IPS-NIHi11 (cell line): ENCODE measurements around the gene FAM120A.

Source experiments
- DNase-seq: peaks from one replicate; pipeline ENCODE4 v3.0.0; 2012; ENCODE audit warnings: mixed read lengths, low spot score

Gene FAM120A

GRCh38 chr9:93595861-93596365 lies 144.4 kb downstream of the FAM120A start:
- DNase-seq, result no peak

- no peak for DNase-seq
Measured at GRCh38 chr9:93596399-93596798, 144.9 kb downstream of the FAM120A start.

GRCh38 chr9:93597142-93597706 lies 145.7 kb downstream of the FAM120A start:
- DNase-seq, result no peak

- DNase-seq, result no peak
Measured at GRCh38 chr9:93597871-93598646, 146.6 kb downstream of the FAM120A start.

GRCh38 chr9:93598647-93599241 lies 147.3 kb downstream of the FAM120A start:
- no peak for DNase-seq

GRCh38 chr9:93599571-93600403 lies 148.3 kb downstream of the FAM120A start:
- DNase-seq, result no peak

GRCh38 chr9:93600504-93600903 lies 149.0 kb downstream of the FAM120A start:
- no peak for DNase-seq

GRCh38 chr9:93601063-93601462 lies 149.6 kb downstream of the FAM120A start:
- DNase-seq, result no peak

- DNase-seq, result no peak
Measured at GRCh38 chr9:93601666-93602065, 150.2 kb downstream of the FAM120A start.

- DNase-seq, result no peak
Measured at GRCh38 chr9:93603011-93603410, 151.5 kb downstream of the FAM120A start.

GRCh38 chr9:93603906-93604326 lies 152.4 kb downstream of the FAM120A start:
- DNase-seq, result no peak

- DNase-seq, result no peak
Measured at GRCh38 chr9:93606187-93606586, 154.7 kb downstream of the FAM120A start.

- no peak for DNase-seq
Measured at GRCh38 chr9:93610206-93610605, 158.7 kb downstream of the FAM120A start.

- no peak for DNase-seq
Measured at GRCh38 chr9:93612052-93612795, 160.7 kb downstream of the FAM120A start.

GRCh38 chr9:93612796-93613154 lies 161.3 kb downstream of the FAM120A start:
- DNase-seq, result no peak

GRCh38 chr9:93613174-93613573 lies 161.7 kb downstream of the FAM120A start:
- DNase-seq, result no peak

GRCh38 chr9:93613791-93614190 lies 162.3 kb downstream of the FAM120A start:
- no peak for DNase-seq

- no peak for DNase-seq
Measured at GRCh38 chr9:93614830-93615468, 163.5 kb downstream of the FAM120A start.
